Loucy (cell line): ENCODE results near the gene PLA2G12A.

Source experiments
- H2AFZ ChIP-seq: fragments of 200-600 bp; sonication (generic); 2 replicates; pipeline ENCODE4 v1.6.0; 2016; ENCODE audit warnings: antibody characterized with exemption, mild to moderate bottlenecking, low read length, moderate library complexity
- H3F3A ChIP-seq: fragments of 200-600 bp; 2 replicates; pipeline ENCODE4 v1.6.0; 2016; ENCODE audit warnings: antibody characterized with exemption, low read depth, mild to moderate bottlenecking
- H3K27me3 ChIP-seq: fragments of 200-600 bp; sonication (generic); 2 replicates; pipeline ENCODE4 v1.6.1; 2014; ENCODE audit warnings: low read length, mild to moderate bottlenecking; ENCODE audit not compliant: insufficient read depth, poor library complexity, severe bottlenecking
- H3K36me3 ChIP-seq: fragments of 200-600 bp; sonication (generic); 2 replicates; pipeline ENCODE4 v1.6.1; 2016; ENCODE audit warnings: low read length; ENCODE audit not compliant: insufficient read depth
- H3K4me1 ChIP-seq: fragments of 200-600 bp; sonication (generic); 2 replicates; pipeline ENCODE4 v1.5.1; 2014; ENCODE audit warnings: low read length, mild to moderate bottlenecking; ENCODE audit not compliant: insufficient read depth, poor library complexity, severe bottlenecking
- H3K4me2 ChIP-seq: fragments of 200-600 bp; sonication (generic); 2 replicates; pipeline ENCODE4 v1.6.0; 2014; ENCODE audit warnings: antibody characterized with exemption, low read length, low read depth, mild to moderate bottlenecking; ENCODE audit not compliant: poor library complexity, severe bottlenecking
- H3K4me3 ChIP-seq: fragments of 200-600 bp; sonication (generic); 2 replicates; pipeline ENCODE4 v1.5.1; 2014; ENCODE audit warnings: low read length, mild to moderate bottlenecking, mixed read lengths; ENCODE audit not compliant: poor library complexity, severe bottlenecking
- H3K79me2 ChIP-seq: fragments of 200-600 bp; sonication (generic); 2 replicates; pipeline ENCODE4 v1.6.1; 2014; ENCODE audit warnings: low read length; ENCODE audit not compliant: insufficient read depth
- H3K9ac ChIP-seq: fragments of 200-600 bp; sonication (generic); 2 replicates; pipeline ENCODE4 v1.6.0; 2014; ENCODE audit warnings: mild to moderate bottlenecking, low read depth, low read length, moderate library complexity; ENCODE audit not compliant: poor library complexity, severe bottlenecking
- H3K9me2 ChIP-seq: fragments of 200-600 bp; sonication (generic); replicated peaks from 2 replicates; pipeline ENCODE4 v1.6.1; 2016; ENCODE audit warnings: low read depth, low read length, mixed read lengths
- H3K9me3 ChIP-seq: fragments of 200-600 bp; sonication (generic); 2 replicates; pipeline ENCODE4 v1.6.1; 2014; ENCODE audit warnings: mild to moderate bottlenecking, antibody characterized with exemption, low read length, low read depth; ENCODE audit not compliant: insufficient read depth
- H4K20me1 ChIP-seq: fragments of 200-600 bp; sonication (generic); 2 replicates; pipeline ENCODE4 v1.6.0; 2014; ENCODE audit warnings: antibody characterized with exemption, low read length, mild to moderate bottlenecking; ENCODE audit not compliant: insufficient read depth, poor library complexity, severe bottlenecking
- EZH2phosphoT487 ChIP-seq: fragments of 200-600 bp; IDR thresholded peaks from 2 replicates; pipeline ENCODE4 v1.6.1; 2018; ENCODE audit warnings: antibody characterized with exemption, mild to moderate bottlenecking, moderate library complexity, borderline replicate concordance
- TF ChIP-seq, protein P1 (sequence below): fragments of 200-600 bp; sonication (generic); conservative IDR thresholded peaks from 2 replicates; pipeline ENCODE4 v1.5.1; 2014; ENCODE audit warnings: mild to moderate bottlenecking, antibody characterized with exemption, low read length

PLA2G12A gene

DNA sequence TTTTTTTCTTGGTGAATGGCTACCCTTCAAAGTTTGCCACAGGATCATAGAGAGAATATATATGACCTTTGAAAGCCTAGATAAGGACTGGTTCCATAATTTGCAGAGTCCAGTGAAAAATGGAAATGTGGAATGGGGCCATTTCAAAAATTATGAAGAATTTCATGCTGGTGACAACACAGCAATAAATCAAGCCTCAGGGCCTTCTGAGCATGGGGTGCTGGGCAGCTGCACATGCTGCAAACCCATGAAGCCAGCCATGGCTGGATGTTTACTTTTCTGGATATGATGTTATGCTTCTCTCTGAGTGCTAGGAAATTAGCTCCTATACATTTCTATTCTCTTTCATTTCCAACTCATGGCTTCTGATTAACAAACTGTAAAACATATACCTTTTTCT, 16.0 kb upstream of the PLA2G12A start:
- Histone ChIP-seq H2AFZ (no peak overlapping the region), H3K4me1 (no peaks in the 10 kb centered on the region), H3K9ac (no peak overlapping the region), H3K9me3 (no peaks in the 10 kb centered on the region), H3K79me2 (no peaks in the 10 kb centered on the region), H3F3A (no peaks in the 10 kb centered on the region), H3K4me2 (no peak overlapping the region), H3K4me3 (no peak overlapping the region), H3K27me3 (no peaks in the 10 kb centered on the region), H4K20me1 (no peaks in the 10 kb centered on the region), H3K36me3 (no peaks in the 10 kb centered on the region), H3K9me2 (no peaks in the 10 kb centered on the region)
- TF ChIP-seq EZH2phosphoT487: no peak
- TF ChIP-seq, protein P1, sequence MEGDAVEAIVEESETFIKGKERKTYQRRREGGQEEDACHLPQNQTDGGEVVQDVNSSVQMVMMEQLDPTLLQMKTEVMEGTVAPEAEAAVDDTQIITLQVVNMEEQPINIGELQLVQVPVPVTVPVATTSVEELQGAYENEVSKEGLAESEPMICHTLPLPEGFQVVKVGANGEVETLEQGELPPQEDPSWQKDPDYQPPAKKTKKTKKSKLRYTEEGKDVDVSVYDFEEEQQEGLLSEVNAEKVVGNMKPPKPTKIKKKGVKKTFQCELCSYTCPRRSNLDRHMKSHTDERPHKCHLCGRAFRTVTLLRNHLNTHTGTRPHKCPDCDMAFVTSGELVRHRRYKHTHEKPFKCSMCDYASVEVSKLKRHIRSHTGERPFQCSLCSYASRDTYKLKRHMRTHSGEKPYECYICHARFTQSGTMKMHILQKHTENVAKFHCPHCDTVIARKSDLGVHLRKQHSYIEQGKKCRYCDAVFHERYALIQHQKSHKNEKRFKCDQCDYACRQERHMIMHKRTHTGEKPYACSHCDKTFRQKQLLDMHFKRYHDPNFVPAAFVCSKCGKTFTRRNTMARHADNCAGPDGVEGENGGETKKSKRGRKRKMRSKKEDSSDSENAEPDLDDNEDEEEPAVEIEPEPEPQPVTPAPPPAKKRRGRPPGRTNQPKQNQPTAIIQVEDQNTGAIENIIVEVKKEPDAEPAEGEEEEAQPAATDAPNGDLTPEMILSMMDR: no peak

DNA sequence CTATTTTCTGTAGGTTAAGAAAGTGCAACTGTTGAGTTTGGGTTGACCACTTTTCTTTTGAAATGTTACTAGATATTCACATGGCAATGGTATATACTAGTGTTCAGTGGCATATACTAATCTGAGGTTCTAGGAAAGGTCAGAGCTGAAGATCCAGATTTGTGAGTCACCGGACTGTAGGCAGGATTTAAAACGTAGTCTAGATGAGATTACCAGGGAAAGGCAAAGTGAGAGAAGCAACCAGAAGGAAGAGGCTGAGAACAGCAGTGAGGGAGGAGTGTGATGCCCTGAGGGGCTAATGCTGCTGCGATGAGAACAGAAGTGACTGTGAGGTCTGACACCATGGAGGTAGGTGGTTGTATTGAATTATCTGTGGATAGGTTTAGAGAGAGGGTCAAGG, 9.7 kb upstream of the PLA2G12A start:
- Histone ChIP-seq H2AFZ (no peak overlapping the region), H3K27me3 (no peaks in the 10 kb centered on the region), H3K9me2 (no peaks in the 10 kb centered on the region), H3K4me1 (no peaks in the 10 kb centered on the region), H3K79me2 (no peaks in the 10 kb centered on the region), H3K9me3 (no peaks in the 10 kb centered on the region), H3K36me3 (no peaks in the 10 kb centered on the region), H3K4me3 (no peak overlapping the region), H4K20me1 (no peaks in the 10 kb centered on the region), H3K4me2 (no peak overlapping the region), H3F3A (no peaks in the 10 kb centered on the region), H3K9ac (no peak overlapping the region)
- TF ChIP-seq, protein P1: no peak
- TF ChIP-seq EZH2phosphoT487: no peak

DNA sequence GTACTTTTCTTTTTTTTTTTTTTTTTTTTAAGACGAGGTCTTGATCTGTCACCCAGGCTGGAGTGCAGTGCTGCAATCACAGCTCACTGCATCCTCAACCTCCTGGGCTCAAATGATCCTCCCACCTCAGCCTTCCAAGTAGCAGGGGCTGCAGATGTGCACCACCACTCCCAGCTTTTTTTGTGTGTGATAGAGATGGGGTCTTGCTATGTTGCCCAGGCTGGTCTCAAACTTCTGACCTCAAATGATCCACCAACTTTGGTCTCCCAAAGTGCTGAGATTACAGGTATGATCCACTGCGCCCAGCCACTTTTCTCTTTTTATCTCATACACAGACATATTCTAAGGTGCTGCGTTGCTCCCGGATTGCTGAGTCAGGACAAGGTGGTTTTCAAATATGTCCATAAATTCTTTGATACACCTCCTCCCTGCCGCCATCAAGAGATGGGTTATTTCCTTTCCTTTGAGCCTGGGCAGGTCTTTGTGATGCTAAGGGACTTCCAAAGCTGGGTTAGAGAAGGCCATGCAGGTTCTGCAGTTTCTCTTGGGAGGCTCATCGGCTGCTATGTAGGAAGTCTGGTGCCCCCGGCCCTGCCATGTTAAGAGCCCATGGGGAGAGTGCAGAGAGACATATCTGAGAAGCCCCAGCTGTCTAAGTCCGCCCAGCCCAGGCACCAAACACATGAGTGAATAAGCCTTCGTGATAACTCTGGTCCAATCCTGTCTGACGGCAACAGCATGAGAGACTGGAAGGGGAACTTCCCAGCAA, 8.4 kb upstream of the PLA2G12A start:
- Histone ChIP-seq H3K79me2 (no peaks in the 10 kb centered on the region), H3F3A (no peaks in the 10 kb centered on the region), H3K4me3 (no peak overlapping the region), H3K9ac (no peak overlapping the region), H3K9me3 (no peaks in the 10 kb centered on the region), H3K36me3 (no peaks in the 10 kb centered on the region), H3K4me1 (no peaks in the 10 kb centered on the region), H3K27me3 (no peaks in the 10 kb centered on the region), H2AFZ (no peak overlapping the region), H3K4me2 (no peak overlapping the region), H4K20me1 (no peaks in the 10 kb centered on the region), H3K9me2 (no peaks in the 10 kb centered on the region)
- no peak for TF ChIP-seq EZH2phosphoT487
- TF ChIP-seq, protein P1: no peak
